SK-N-SH treated with all-trans-retinoic acid at 6 μM for 48 hours (cell line): ENCODE measurements around the gene ITIH1.
"Not testable (repeated sequence)": the region's sequence is repeated elsewhere in the genome, so short reads cannot be mapped to it uniquely, and the experiment has no call there.

Experiments
- ATAC-seq: fragments of 200-7000 bp; cut with Tn5 transposase; 3 replicates; pipeline ENCODE4 v1.9.1; 2020; ENCODE audit warnings: mild to moderate bottlenecking, moderate library complexity
- ARNTL ChIP-seq: fragments of 450-650 bp; formaldehyde crosslinking; IDR thresholded peaks from 2 replicates; pipeline ENCODE4 v1.5.0; 2020; ENCODE audit warnings: low read depth, mild to moderate bottlenecking, moderate library complexity, borderline replicate concordance
- BACH2 ChIP-seq: fragments of 250-450 bp; sonication (Bioruptor Pico); IDR thresholded peaks from 2 replicates; pipeline ENCODE4 v1.9.0; 2021; ENCODE audit warnings: mild to moderate bottlenecking, borderline replicate concordance
- CSDC2 ChIP-seq: fragments of 250-450 bp; sonication (Bioruptor Pico); IDR thresholded peaks from 2 replicates; pipeline ENCODE4 v1.5.0; 2020; ENCODE audit warnings: mild to moderate bottlenecking, moderate library complexity
- ESRRG ChIP-seq: fragments of 250-450 bp; sonication (Bioruptor Pico); IDR thresholded peaks from 2 replicates; pipeline ENCODE4 v1.6.1; 2021; ENCODE audit warnings: mild to moderate bottlenecking
- GLIS3 ChIP-seq: fragments of 250-450 bp; sonication (Bioruptor Pico); IDR thresholded peaks from 2 replicates; pipeline ENCODE4 v1.5.0; 2020; ENCODE audit warnings: mild to moderate bottlenecking, moderate library complexity
- ISL1 ChIP-seq: fragments of 250-450 bp; sonication (Bioruptor Pico); IDR thresholded peaks from 2 replicates; pipeline ENCODE4 v2.1.2; 2022; ENCODE audit warnings: mild to moderate bottlenecking, moderate library complexity
- OSR1 ChIP-seq: fragments of 250-450 bp; sonication (Bioruptor Pico); IDR thresholded peaks from 2 replicates; pipeline ENCODE4 v1.8.0; 2022; ENCODE audit warnings: moderate library complexity, mild to moderate bottlenecking, inconsistent platforms
- PPARA ChIP-seq: fragments of 250-450 bp; sonication (Bioruptor Pico); IDR thresholded peaks from 2 replicates; pipeline ENCODE4 v1.5.0; 2020; ENCODE audit warnings: mild to moderate bottlenecking, borderline replicate concordance
- RARB ChIP-seq: fragments of 250-450 bp; sonication (Bioruptor Pico); IDR thresholded peaks from 2 replicates; pipeline ENCODE4 v1.8.0; 2021; ENCODE audit warnings: mild to moderate bottlenecking, moderate library complexity
- SNAI2 ChIP-seq: fragments of 250-450 bp; sonication (Bioruptor Pico); IDR thresholded peaks from 2 replicates; pipeline ENCODE4 v1.5.0; 2020; ENCODE audit warnings: mild to moderate bottlenecking, moderate library complexity
- TCF4 ChIP-seq: fragments of 250-450 bp; sonication (Bioruptor Pico); IDR thresholded peaks from 2 replicates; pipeline ENCODE4 v1.8.0; 2021; ENCODE audit warnings: mild to moderate bottlenecking, moderate library complexity, borderline replicate concordance
- TOX ChIP-seq: fragments of 250-450 bp; sonication (Bioruptor Pico); IDR thresholded peaks from 2 replicates; pipeline ENCODE4 v1.8.0; 2021; ENCODE audit warnings: mild to moderate bottlenecking, moderate library complexity, borderline replicate concordance
- ZC3H10 ChIP-seq: fragments of 250-450 bp; sonication (Bioruptor Pico); IDR thresholded peaks from 2 replicates; pipeline ENCODE4 v1.5.1; 2021; ENCODE audit warnings: mild to moderate bottlenecking, moderate library complexity
- ZFP3 ChIP-seq: fragments of 250-450 bp; sonication (Bioruptor Pico); IDR thresholded peaks from 2 replicates; pipeline ENCODE4 v1.5.0; 2020; ENCODE audit warnings: mild to moderate bottlenecking, moderate library complexity
- ZFP30 ChIP-seq: fragments of 450-650 bp; formaldehyde crosslinking; IDR thresholded peaks from 2 replicates; pipeline ENCODE4 v1.5.0; 2022; ENCODE audit warnings: mild to moderate bottlenecking, moderate library complexity
- ZNF565 ChIP-seq: fragments of 450-650 bp; formaldehyde crosslinking; conservative IDR thresholded peaks from 2 replicates; pipeline ENCODE4 v1.5.0; 2020; ENCODE audit warnings: low read depth, mild to moderate bottlenecking, moderate library complexity
- ZNF70 ChIP-seq: fragments of 450-650 bp; formaldehyde crosslinking; IDR thresholded peaks from 2 replicates; pipeline ENCODE4 v1.5.0; 2020; ENCODE audit warnings: mild to moderate bottlenecking, moderate library complexity
- ZNF8 ChIP-seq: fragments of 450-650 bp; formaldehyde crosslinking; IDR thresholded peaks from 2 replicates; pipeline ENCODE4 v1.5.0; 2020; ENCODE audit warnings: mild to moderate bottlenecking, moderate library complexity
- TF ChIP-seq, protein P1 (sequence below): fragments of 250-450 bp; sonication (Bioruptor Pico); IDR thresholded peaks from 2 replicates; pipeline ENCODE4 v1.5.1; 2021; ENCODE audit warnings: mild to moderate bottlenecking, moderate library complexity
- TF ChIP-seq, protein P2 (sequence below): fragments of 250-450 bp; sonication (Bioruptor Pico); IDR thresholded peaks from 2 replicates; pipeline ENCODE4 v1.8.0; 2021; ENCODE audit warnings: low read depth, mild to moderate bottlenecking, moderate library complexity, borderline replicate concordance
- TF ChIP-seq, protein P3 (sequence below): fragments of 250-450 bp; sonication (Bioruptor Pico); IDR thresholded peaks from 2 replicates; pipeline ENCODE4 v1.8.0; 2020; ENCODE audit warnings: mild to moderate bottlenecking, moderate library complexity, borderline replicate concordance
- TF ChIP-seq, protein P4 (sequence below): fragments of 250-450 bp; sonication (Bioruptor Pico); IDR thresholded peaks from 2 replicates; pipeline ENCODE4 v1.5.0; 2020; ENCODE audit warnings: mild to moderate bottlenecking, moderate library complexity
- TF ChIP-seq, protein P5 (sequence below): fragments of 250-450 bp; sonication (Bioruptor Pico); IDR thresholded peaks from 2 replicates; pipeline ENCODE4 v1.5.1; 2020; ENCODE audit warnings: low read depth, mild to moderate bottlenecking, moderate library complexity

The ITIH1 gene

DNA sequence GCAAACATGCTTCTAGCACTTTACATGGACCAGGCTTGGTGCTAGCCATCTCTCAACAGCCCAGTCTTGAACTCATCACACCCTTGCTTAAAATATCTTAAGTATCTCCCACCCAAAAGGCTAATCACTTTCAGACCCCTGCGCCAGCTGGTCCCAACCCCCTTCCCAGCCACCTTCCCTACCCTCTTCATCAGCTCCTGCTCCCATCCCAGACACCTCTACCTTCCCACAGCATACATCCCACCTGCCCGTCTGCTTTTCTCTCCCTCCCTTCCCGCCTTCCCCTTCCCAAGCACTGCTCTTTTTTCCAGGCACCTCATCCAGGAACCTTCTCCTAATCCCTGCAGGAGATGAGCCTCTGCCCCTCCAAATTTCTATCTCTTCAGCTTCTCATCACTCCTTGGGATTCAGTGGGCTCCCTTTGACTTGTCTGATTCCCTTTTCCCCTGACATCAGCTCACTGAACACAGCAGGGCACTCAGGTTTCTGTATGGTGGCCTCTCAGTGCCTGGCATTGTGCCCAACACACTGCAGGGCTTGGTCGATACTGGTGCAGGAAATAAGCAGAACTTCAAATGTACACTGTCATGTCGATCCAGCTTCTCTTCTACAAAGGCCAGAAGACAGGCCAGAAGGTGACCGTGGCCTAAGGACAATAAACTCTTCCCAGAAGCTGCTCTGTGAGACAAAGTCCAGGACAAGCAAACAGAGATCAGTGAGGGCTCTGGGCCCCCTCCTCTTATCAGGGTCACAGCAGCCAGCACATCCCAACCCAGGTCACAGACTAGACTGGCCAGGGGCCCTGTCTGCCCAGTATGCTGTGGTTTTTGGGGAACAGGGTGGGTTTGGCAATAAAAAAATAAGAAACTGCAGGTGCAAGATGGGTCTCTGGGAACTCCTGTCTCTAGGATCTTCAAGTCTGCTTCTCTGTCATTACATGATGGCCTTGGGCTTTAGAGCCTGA lies 2.2 kb upstream of the ITIH1 start:
- TF ChIP-seq ZNF565 (CRISPR knock-in tag) = no peak
- TF ChIP-seq, protein P1, sequence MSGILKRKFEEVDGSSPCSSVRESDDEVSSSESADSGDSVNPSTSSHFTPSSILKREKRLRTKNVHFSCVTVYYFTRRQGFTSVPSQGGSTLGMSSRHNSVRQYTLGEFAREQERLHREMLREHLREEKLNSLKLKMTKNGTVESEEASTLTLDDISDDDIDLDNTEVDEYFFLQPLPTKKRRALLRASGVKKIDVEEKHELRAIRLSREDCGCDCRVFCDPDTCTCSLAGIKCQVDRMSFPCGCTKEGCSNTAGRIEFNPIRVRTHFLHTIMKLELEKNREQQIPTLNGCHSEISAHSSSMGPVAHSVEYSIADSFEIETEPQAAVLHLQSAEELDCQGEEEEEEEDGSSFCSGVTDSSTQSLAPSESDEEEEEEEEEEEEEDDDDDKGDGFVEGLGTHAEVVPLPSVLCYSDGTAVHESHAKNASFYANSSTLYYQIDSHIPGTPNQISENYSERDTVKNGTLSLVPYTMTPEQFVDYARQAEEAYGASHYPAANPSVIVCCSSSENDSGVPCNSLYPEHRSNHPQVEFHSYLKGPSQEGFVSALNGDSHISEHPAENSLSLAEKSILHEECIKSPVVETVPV = no peak
- TF ChIP-seq TOX (CRISPR knock-in tag) = no peak
- no peak for TF ChIP-seq TCF4
- no peak for TF ChIP-seq ZFP3 (CRISPR knock-in tag)
- TF ChIP-seq CSDC2 (CRISPR knock-in tag) = no peak
- TF ChIP-seq, protein P2, sequence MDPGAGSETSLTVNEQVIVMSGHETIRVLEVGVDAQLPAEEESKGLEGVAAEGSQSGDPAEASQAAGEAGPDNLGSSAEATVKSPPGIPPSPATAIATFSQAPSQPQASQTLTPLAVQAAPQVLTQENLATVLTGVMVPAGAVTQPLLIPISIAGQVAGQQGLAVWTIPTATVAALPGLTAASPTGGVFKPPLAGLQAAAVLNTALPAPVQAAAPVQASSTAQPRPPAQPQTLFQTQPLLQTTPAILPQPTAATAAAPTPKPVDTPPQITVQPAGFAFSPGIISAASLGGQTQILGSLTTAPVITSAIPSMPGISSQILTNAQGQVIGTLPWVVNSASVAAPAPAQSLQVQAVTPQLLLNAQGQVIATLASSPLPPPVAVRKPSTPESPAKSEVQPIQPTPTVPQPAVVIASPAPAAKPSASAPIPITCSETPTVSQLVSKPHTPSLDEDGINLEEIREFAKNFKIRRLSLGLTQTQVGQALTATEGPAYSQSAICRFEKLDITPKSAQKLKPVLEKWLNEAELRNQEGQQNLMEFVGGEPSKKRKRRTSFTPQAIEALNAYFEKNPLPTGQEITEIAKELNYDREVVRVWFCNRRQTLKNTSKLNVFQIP (CRISPR knock-in tag) = no peak
- TF ChIP-seq PPARA (CRISPR knock-in tag) = no peak
- TF ChIP-seq ZNF8 (CRISPR knock-in tag) = no peak
- TF ChIP-seq, protein P3, sequence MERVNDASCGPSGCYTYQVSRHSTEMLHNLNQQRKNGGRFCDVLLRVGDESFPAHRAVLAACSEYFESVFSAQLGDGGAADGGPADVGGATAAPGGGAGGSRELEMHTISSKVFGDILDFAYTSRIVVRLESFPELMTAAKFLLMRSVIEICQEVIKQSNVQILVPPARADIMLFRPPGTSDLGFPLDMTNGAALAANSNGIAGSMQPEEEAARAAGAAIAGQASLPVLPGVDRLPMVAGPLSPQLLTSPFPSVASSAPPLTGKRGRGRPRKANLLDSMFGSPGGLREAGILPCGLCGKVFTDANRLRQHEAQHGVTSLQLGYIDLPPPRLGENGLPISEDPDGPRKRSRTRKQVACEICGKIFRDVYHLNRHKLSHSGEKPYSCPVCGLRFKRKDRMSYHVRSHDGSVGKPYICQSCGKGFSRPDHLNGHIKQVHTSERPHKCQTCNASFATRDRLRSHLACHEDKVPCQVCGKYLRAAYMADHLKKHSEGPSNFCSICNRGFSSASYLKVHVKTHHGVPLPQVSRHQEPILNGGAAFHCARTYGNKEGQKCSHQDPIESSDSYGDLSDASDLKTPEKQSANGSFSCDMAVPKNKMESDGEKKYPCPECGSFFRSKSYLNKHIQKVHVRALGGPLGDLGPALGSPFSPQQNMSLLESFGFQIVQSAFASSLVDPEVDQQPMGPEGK = no peak
- TF ChIP-seq, protein P4, sequence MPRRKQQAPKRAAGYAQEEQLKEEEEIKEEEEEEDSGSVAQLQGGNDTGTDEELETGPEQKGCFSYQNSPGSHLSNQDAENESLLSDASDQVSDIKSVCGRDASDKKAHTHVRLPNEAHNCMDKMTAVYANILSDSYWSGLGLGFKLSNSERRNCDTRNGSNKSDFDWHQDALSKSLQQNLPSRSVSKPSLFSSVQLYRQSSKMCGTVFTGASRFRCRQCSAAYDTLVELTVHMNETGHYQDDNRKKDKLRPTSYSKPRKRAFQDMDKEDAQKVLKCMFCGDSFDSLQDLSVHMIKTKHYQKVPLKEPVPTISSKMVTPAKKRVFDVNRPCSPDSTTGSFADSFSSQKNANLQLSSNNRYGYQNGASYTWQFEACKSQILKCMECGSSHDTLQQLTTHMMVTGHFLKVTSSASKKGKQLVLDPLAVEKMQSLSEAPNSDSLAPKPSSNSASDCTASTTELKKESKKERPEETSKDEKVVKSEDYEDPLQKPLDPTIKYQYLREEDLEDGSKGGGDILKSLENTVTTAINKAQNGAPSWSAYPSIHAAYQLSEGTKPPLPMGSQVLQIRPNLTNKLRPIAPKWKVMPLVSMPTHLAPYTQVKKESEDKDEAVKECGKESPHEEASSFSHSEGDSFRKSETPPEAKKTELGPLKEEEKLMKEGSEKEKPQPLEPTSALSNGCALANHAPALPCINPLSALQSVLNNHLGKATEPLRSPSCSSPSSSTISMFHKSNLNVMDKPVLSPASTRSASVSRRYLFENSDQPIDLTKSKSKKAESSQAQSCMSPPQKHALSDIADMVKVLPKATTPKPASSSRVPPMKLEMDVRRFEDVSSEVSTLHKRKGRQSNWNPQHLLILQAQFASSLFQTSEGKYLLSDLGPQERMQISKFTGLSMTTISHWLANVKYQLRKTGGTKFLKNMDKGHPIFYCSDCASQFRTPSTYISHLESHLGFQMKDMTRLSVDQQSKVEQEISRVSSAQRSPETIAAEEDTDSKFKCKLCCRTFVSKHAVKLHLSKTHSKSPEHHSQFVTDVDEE (CRISPR knock-in tag) = no peak
- TF ChIP-seq ZFP30 = no peak
- no peak for TF ChIP-seq BACH2 (CRISPR knock-in tag)
- no peak for TF ChIP-seq ARNTL (CRISPR knock-in tag)
- no peak for TF ChIP-seq ISL1 (CRISPR knock-in tag)
- TF ChIP-seq GLIS3 (CRISPR knock-in tag) = no peak
- TF ChIP-seq OSR1 = no peak
- no peak for TF ChIP-seq ZC3H10 (CRISPR knock-in tag)
- no peak for TF ChIP-seq SNAI2 (CRISPR knock-in tag)
- TF ChIP-seq RARB (CRISPR knock-in tag) = no peak
- ATAC-seq = no peak

DNA sequence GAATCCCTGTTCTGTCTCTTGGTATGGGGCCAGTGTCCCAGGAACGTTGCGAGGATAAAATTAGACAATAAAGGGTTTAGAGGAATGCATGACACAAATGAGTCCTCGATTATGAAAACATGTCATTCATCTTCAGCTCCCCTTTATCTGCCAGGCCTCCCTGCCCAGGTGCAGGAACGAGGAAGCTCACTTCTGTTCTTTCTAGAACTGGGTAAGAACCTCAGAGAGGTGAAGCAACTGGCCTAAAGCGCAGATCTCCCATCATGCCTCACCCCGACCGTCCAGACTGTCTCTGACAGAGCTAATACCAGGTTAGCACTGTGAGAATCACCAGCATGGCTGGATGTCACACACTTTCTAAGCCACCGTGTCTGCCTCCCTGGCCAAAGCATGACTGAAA lies 1.5 kb upstream of the ITIH1 start:
- TF ChIP-seq SNAI2 (CRISPR knock-in tag) (no peak), ISL1 (CRISPR knock-in tag) (no peak), ESRRG (CRISPR knock-in tag) (no peak), CSDC2 (CRISPR knock-in tag) (no peak), ZNF8 (CRISPR knock-in tag) (no peak), ZFP30 (no peak), GLIS3 (CRISPR knock-in tag) (no peak), TCF4 (no peak), TOX (CRISPR knock-in tag) (no peak), BACH2 (CRISPR knock-in tag) (no peak), ZC3H10 (CRISPR knock-in tag) (no peak), OSR1 (no peak), ZNF70 (CRISPR knock-in tag) (no peak)
- TF ChIP-seq, protein P3 = no peak
- TF ChIP-seq, protein P1 = no peak
- TF ChIP-seq, protein P5, sequence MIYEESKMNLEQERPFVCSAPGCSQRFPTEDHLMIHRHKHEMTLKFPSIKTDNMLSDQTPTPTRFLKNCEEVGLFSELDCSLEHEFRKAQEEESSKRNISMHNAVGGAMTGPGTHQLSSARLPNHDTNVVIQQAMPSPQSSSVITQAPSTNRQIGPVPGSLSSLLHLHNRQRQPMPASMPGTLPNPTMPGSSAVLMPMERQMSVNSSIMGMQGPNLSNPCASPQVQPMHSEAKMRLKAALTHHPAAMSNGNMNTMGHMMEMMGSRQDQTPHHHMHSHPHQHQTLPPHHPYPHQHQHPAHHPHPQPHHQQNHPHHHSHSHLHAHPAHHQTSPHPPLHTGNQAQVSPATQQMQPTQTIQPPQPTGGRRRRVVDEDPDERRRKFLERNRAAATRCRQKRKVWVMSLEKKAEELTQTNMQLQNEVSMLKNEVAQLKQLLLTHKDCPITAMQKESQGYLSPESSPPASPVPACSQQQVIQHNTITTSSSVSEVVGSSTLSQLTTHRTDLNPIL (CRISPR knock-in tag) = no peak
- no peak for ATAC-seq

DNA sequence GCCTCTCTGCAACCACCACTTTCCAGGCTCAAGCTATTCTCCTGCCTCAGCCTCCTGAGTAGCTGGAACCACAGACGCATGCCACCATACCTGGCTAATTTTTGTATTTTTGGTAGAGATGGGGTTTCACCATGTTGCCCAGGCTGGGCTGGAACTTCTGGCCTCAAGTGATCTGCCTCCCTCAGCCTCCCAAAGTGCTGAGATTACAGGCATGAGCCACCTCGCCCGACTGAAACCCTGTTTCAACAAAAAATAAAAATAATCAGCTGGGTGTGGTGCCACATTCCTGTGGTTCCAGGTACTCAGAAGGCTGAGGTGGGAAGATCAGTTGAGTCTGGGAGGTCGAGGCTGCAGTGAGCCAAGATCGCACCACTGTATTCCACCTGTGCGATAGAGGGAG lies 913 bp upstream of the ITIH1 start:
- not testable (repeated sequence) for ATAC-seq
